ENCODE results near the gene ATG101.

GRCh38 chr12:52096332-52097044 is 26.7 kb downstream of the ATG101 start:
- TF ChIP-seq ESRRG (CRISPR knock-in tag; IDR thresholded peaks at IDR 0.05) (no peak), ZFP3 (CRISPR knock-in tag; IDR thresholded peaks at IDR 0.05) (no peak), ISL1 (CRISPR knock-in tag; IDR thresholded peaks at IDR 0.05) (no peak), ZFP30 (CRISPR knock-in tag; IDR thresholded peaks at IDR 0.05) (no peak), RARB (CRISPR knock-in tag; IDR thresholded peaks at IDR 0.05) (no peak), POU6F1 (CRISPR knock-in tag; IDR thresholded peaks at IDR 0.05; ENCODE audit: borderline replicate concordance, low read depth) (no peak), ZNF565 (CRISPR knock-in tag; conservative IDR thresholded peaks at IDR 0.05; ENCODE audit: low read depth) (no peak), GLIS3 (CRISPR knock-in tag; IDR thresholded peaks at IDR 0.05) (no peak)
